RPMI7951 (cell line): ENCODE measurements around the gene KCNB1. TPM values are rescaled to one million over a fixed set of nuclear protein-coding genes. Genes with fewer than 3 reads are reported as not detected.

Experiments used
- DNase-seq: peaks from one replicate; pipeline ENCODE4 v3.0.0-alpha.2; 2012; ENCODE audit warnings: low read depth
- total RNA-seq: library from RNA; depleted of rRNA; stranded (reverse); fragments of >200 nt; shearing (Covaris generic); gene quantifications from 2 replicates; pipeline ENCODE4 v1.2.3, GENCODE V29; 2014

KCNB1 gene
- total RNA-seq, 1 experiment from 2014 or later = not detected

DNA sequence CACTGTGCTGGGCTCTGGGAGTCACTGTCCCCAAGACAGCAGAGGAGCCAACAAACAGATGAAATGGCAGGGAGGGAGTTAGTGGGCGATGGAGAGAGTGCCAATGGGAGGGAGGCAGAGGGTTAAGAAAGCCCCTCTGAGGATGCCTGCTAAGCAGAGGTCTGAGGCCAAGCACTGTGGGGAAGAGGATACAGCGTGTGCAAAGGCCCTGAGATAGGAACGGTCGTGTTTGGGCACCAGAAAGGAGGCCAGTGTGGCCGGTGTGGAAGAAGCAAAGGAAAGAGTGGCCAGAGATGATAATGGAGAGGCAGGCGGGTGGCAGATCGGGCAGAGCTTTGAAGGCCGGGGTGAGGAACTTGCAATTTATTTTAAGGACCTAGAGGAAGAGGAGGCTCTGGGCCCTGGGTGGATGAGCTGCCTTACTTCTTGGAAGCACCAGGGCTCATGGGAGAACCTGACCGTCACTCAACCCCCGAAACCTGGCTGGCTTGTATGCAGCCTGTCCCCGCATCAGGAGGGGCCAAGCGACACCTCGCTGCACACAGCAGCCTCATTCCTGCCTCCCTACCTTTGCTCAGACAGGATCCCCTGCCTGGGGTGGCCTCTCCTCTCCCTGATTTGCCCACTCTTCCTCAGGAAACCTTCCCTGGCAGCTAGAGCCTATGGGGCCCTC, 73.0 kb downstream of the KCNB1 start:
- DNase-seq = no peak

DNA sequence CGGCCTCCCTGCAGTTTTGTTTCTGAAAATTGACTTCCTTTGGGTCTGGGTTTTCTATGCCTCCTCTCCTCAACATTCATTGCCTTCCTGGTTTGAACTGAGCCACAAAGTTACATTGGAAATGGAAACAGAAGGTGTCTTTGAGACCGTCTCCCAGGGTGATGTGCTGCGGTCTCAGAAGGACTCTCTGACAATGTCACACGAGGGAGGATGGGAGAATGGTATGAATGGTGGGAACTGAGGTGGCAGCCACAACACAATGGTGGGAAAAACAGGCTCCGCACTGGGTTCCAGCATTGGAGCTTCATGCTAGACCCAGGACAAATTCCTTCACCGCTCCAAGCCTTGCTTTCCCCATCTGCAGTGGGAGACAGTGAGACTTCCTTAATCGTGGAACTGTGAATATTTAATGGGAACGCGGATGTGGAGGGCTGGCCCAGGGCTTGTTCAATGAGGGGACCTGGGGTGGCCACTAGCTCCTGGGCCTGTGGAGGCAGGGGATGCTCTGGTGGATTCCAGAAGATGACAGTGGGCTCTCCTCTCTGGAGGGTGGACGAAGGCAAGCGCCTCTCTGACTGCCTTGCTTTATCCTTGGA, 73.9 kb downstream of the KCNB1 start:
- no peak for DNase-seq

DNA sequence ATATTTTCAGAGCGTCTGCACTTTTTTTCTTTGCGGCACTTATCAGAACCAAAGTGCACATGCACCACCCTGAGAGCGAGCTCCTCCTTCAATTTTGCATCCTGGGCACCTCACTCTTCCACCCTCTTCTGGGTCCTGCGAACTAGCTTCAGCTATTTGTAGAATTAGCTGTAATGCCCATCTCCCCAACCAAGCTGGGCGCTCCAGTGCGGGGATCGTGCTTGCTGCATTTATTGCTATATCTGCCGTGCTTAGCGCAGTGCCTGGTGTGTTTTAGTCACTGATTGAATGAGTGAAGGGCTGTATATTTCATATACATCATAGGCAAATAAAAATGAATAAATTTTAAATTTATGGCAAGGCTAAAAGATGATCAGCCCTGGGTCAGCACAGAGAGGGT, 75.8 kb downstream of the KCNB1 start:
- DNase-seq = no peak

DNA sequence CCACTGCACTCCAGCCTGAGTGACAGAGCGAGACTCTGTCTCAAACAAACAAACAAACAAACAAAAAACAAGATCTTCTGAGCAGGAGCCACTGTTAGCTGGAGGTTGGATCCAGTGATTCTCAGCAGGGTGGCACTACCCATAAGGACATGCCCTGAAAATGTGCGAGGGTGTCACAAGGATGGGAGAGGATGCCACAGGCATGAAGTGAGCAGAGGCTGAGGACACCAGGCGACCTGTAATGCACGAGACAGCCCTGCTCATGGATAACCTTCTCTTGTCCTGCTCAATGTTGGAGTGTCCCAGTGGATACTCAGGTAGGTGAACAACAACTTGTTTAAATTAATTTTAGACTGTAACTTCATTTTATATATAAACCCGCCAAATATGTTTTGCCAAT, 76.8 kb downstream of the KCNB1 start:
- DNase-seq = no peak

DNA sequence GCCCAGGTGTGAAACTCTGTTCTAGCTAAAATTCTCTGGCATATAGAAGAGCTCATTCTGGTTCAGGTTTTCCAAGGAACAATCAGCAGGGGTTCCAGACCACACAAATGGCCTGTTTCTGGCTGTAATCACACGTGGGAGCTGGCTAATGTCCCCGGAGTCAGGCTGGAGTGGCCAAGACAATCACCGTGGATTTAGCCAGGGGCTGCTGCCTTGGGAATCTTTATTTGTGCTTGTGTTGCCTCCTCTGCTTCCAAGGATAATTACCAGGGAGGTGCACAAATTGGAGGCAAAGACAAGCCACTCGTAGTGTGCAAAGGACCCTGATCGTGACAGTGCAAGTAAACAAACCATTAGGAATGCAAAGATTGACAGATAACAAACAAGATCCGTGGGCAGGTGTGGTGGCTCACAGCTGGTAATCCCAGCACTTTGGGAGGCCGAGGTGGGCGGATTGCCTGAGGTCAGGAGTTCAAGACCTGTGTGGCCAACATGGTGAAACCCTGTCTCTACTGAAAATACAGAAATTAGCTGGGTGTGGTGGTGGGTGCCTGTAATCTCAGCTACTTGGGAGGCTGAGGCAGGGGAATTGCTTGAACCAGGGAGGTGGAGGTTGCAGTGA, 77.3 kb downstream of the KCNB1 start:
- no peak for DNase-seq

DNA sequence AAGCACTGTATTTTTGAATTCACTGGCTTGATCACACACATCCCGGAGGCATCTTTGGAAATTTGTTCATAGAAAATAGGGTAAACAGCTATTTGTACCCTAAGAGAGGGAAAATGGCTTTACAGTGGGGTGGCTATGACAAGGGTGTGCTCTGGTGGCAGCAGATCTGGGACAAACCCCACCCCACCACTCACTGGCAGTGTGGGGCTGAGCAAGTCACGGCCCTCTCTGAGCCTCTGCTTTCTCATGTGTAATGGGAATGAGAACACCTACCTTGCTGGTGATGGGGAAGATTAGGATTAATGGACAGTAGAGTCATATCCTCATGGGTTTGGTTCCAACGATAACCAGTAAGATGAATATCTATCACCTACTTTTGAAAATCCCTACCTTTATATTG, 78.0 kb downstream of the KCNB1 start:
- DNase-seq = no peak

DNA sequence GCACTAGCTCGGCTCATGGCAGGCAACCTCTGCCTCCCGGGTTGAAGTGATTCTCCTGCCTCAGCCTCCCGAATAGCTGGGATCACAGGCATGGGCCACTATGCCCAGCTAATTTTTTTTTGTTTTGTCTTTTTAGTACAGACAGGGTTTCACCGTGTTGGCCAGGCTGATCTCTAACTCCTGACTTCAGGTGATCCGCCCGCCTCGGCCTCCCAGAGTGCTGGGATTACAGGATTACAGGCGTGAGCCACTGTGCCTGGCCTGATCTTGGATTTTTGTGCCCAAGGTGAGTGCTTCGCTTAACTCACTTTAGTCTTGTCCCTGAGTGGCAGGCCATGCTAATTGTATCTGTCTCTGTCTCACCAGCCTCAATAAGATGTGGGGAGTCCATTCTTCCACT, 78.6 kb downstream of the KCNB1 start:
- DNase-seq = no peak

DNA sequence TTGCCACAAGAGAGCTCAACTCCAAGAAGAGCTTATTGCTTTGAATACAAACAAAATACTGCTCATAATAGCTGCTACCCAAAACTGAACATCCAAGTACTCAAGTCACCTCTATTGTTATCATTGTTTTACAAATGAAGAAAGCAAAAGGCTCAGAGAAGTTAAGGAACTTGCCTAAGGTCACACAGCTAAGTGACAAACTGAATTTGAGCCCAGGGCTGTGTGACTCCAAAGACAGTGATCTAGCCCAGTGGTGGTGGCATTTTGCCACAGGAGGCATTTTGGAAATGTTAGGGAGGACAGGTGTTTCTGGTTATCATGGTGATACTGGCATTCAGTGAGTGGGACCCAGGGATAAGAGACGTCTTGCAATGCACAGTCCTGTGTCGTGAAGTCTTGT, 79.5 kb downstream of the KCNB1 start:
- DNase-seq = no peak

DNA sequence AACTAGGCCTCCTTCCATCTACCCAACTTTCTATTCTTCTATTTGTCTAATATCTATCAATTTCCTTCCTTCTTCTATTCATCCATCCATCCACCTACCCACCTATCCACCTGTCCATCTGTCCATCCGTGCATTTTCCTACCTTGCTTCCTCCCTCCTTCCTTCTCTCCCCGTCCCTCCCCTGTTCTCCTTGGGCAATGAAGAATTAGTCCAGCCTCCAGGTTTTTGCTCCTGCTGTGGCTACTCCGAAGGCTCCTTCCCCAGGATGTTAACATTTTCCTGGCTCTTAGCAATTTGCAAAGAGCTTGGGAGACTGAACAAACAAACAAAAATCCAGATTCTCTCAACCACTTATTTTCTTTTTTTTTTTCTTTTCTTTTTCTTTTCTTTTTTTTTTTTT, 81.6 kb downstream of the KCNB1 start:
- DNase-seq = no peak

DNA sequence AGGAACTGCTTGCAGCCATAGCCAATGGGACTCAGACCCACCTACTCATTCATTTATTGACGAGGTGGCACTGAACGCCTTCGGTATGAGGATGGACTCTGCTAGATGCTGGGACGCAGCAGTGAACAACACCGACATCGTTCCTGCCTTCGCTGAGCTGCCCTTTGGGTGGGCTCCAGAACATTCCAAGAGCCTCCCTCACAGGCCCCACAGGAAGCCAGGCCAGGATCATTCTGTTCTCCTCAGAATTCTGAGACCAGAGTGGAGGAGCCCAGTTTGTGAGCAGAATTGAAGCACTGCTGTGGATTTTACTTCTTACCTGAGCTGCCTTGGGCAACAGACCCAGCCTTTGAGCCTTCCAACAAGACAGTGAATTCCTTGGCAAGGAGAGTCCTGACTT, 82.1 kb downstream of the KCNB1 start:
- no peak for DNase-seq

DNA sequence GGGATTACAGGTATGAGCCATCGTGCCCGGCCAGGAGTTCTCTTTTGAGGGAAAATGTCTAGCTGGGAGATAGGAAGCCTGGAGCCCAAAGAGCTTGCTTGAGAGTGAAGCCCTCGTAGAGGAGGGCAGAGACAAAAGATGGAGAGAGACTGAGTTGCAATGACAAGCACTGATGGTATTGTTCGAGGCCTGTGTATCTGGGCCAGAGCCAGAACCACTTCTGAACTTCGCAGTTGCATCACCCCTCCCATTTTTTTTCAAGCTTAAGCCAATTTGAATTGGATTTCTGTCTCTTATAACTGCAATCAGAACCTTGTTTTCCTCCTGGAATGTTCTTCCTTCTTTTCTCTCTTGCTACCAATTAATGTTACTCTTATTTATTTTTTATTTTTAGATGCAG, 83.1 kb downstream of the KCNB1 start:
- no peak for DNase-seq

DNA sequence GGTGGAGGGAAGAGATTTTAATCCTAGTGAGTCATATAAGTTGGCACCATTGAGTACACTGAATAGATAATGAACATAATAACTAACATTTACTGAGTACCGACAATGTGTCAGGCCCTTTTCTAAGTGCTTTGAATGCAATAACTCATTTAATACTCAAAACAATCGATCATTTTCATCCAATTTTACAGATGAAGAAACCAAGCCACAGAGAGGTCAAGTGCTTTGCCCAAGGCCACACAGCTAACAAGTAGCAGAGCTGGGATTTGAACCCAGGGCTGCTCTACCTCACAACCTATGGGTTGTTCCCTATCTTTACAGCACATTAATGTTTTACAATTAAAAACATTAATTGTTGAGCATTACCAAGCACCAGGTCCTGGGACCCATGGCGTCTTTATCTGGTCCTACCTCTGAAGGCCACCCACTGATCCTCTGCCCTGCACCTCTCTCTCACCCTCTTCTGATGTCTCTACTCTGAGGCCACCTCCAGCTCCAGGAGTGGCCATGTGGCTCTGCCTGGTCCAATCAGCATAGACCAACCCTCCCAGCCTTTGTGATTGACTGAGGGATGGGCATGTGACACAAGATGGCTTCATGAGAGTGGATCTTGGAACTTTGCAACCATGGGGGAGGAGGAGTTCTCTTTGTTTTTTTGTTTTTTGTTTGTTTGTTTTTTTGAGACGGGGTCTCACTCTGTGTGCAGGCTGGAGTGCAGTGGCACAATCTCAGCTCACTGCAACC, 83.9 kb downstream of the KCNB1 start:
- no peak for DNase-seq

DNA sequence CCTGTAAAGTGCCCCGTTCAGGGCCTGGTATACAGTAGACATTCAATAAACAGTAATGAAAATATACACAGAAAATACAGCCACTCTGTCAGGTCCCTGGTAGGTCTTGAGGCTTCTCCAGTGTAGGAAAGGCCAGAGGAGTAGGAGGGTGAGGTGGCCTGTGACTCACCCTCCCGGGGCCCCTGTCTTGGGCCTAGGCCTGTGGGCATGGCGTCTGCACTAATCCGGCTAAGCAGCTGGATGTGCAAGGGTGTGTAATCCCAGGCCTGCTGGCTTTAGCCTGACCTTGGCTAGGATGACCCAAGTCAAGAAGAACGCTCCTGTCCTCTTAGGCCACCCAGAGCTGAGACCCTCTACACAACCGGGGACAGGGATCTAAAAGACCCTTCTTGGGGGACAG, 84.9 kb downstream of the KCNB1 start:
- peak; percentile 93 for DNase-seq

DNA sequence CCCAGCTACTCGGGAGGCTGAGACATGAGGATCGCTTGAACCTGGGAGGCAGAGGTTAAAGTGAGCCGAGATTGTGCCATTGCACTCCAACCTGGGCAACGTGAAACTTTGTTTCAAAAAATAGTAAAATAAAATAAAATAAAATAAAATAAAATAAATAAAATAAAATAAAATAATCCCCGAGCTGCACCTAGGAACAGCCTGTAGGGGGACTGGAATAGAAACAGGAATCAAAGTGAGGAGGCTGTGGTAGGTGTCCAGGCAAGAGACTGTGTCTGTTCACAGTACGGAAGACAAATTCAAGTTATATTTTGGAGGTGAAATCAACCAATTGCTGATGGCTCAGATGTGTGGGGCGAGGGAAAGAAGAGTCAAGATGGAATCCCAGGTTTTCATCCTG, 86.2 kb downstream of the KCNB1 start:
- DNase-seq = no peak

DNA sequence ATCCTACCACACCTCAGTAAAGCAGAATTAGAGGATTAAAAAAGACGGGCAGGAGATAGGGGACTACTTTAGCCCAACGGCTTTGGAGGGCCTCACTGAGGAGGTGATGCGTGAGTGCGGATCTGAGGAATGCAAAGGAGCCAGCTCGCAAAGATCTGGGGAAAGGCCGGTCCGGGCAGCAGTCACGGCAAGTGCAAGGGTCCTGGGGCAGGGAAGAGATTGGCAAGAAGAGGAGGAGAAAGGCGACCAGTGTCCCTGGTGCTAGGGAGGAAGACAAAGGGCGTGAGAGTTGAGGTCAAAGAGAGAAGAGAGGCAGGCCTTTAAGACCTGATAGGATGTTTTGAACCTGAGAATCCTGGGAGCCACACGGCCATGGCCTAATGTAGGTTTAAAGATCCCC, 86.8 kb downstream of the KCNB1 start:
- DNase-seq = no peak

DNA sequence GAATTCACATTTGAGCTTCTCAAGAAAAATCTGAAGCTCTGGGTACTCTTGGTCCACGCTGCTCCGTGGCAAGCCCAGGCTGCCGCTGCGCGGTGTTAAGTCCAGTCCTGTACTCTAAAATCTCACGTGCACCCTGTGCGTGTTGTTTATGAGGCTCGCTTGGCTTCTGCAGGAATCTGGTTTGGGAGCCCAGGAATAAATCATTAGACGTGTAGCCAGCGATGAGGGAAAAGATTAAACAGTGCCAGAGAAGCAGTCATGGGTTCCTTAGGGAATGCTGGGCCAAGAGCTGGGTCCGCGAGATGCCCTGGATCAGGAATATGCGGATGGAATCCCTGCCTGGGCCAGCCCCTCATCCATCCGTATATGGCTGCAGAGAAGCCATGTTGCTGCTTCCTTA, 87.3 kb downstream of the KCNB1 start:
- DNase-seq = no peak

DNA sequence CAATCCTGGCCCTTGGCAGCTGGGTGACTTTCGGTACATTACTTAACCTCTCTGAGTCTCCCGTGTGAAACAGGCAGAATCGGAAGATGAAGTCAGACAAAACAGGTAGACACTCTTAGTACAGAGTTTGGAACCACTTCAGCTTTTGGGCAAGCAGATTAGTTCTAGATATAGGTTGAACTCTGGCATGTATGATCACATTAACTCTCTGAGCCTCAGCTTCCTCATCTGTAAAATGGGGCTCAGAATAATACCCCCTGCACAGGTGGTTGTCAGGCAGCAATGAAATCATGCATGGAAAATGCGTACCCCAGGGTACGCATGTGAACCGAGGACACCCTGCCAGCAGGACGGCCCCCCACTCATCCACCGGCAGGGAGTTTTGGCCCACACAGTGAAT, 87.7 kb downstream of the KCNB1 start:
- DNase-seq = no peak

DNA sequence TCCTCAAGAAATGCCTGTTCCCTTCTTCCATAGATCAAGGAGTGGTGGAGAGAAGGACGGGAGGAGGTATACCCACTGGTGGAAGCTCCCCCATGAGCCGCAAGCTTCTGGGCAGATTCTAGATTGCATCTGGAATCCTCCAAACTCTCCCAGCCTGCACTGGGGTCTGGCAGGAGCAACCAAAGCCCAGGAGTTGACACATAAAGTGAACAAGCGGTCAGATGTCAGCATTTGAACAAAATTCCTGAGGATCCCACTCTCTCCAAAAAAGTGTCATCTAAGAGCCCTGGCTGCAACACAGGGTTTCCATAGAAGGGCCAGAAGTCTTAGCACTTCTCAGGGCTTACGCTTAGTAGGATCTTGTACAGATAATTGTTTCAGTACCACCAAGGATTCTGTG, 88.2 kb downstream of the KCNB1 start:
- peak; percentile 35 for DNase-seq

DNA sequence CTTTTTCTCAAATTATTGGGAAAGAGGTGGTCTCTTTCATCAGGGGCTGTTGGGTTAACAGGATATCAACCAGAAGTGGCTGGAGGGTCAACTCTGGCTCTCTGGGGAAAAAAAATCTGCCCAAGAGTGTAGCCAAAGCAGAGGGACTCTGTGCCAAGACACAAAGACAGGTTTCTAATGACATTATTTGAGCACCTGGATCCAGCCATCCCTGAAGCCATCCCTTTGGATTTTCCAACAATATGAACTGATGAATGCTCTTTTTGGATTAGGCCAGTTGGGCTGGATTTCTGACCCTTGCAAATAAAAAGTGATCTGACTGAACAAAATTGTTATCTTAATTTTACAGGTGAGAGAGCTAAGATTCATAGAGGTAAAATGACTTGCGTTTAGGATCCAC, 88.7 kb downstream of the KCNB1 start:
- DNase-seq = no peak

DNA sequence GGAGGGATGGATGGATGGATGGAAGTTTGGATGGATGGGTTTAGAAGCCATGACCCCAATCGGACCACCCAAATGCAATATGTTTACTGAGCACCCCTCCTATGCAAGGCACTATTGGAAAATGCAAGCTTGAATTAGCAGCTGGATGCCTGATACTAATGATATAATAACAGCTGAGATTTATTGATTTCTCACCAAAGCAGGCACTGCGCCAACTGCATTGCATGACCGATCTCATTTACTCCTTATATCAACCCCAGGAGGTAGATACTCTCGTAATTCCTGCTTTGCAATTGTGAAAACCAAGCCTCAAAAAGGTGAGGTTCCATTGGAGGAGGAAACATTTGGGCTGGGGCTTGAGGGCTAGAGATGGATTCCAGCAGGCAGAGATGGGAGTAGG, 89.7 kb downstream of the KCNB1 start:
- no peak for DNase-seq

DNA sequence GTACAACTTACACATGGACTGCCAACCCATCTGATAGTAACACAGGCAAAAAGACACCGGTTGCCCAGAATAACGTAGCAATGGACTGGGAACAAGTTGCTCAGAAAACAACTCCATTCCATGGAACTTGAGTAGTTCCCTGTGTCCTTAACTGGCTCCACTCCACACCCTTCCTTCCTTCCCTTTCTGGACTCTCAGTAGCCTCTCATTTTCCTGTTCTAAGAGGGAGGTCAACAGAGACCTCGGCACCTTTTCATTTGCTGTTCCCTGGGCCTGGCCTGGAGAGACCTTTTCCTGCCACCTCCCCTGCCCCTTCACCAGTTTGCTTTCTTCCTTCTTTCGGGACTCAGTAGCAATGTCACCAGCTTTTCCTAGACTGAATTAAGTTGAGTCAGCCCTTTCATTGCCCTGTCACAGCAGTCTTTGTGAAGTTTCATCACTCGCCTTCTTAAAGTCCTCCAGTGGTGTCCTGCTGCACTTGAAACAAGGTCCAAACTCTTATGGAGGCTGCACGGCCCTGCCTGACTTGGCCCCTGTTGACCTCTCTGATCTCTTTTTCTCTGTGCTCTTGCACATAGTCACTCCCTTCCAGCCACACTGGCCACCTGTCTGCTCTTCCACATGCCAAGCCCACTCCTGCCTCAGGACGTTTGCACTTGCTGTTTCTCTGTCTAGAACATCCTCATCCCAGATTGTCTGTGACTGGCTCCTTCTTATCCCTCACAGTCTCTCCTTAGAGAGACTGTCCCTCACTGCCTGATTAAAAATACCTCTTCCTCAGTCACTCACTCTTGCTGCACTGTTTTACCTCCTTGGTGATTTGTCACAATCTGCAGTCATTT, 90.8 kb downstream of the KCNB1 start:
- DNase-seq = no peak

DNA sequence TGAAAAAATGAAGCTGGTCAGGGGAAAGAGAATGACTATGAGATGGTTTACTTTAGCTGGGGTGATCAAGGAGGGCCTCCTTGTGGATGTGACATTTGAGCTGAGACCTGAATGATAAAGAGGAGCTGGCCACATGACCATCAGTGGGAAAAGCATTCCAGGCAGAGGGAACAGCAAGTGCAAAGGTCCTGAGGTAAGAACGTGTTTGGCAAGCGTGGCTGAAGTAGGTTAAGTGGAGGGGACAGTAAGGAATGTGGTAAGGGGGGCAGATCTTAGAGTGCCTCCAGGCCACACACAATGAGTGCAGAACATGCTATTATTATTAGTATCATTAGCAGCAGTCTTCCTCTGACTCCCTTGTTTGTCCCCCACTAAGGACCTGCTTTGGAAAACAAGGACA, 92.6 kb downstream of the KCNB1 start:
- DNase-seq = no peak
